GM18861 (cell line): ENCODE results near the gene NT5M.

Source experiments
- ATAC-seq: cut with Tn5 transposase; IDR thresholded peaks from one replicate; pipeline ENCODE4 v1.9.1; 2021; ENCODE audit not compliant: unreplicated experiment

NT5M gene

DNA sequence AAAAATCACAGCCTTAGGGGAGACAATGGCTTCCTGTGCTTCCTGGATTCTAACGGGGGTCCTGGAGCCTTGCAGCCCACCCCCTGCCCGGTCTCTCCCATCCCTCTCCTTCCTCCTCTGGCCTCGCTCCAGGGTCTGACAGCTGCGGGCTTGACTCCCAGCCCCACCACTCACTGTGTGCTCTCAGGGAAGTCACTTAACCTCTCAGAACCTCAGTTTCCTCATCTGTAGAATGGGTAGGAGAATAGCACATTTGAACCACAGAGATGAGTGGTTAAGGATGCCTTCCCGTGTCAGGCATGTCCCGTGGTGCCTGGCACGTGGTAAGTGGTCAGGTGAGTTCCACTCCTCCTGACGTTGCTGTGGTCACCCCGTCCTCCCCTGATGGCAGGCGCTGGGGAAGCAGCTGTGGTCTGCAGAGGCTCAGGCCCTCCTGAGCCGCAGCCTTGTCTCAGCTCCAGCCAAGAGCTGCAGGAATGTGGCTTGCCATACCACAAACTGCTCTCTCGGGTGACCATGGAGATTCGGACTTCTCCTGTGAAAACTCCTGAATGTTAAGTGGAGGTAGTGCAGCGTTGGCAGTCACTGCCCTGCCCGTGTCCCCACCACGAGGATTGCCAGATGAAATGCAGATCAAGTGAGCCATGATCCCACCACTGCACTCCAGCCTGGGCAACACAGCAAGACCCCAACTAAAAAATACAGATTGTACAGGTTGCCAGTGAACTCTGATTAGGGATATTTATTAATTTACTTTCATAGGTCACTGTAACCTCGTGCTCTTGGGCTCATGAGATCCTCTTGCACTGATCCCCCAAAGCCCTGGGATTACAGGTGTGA lies 85.7 kb downstream of the NT5M start:
- no peak for ATAC-seq

DNA sequence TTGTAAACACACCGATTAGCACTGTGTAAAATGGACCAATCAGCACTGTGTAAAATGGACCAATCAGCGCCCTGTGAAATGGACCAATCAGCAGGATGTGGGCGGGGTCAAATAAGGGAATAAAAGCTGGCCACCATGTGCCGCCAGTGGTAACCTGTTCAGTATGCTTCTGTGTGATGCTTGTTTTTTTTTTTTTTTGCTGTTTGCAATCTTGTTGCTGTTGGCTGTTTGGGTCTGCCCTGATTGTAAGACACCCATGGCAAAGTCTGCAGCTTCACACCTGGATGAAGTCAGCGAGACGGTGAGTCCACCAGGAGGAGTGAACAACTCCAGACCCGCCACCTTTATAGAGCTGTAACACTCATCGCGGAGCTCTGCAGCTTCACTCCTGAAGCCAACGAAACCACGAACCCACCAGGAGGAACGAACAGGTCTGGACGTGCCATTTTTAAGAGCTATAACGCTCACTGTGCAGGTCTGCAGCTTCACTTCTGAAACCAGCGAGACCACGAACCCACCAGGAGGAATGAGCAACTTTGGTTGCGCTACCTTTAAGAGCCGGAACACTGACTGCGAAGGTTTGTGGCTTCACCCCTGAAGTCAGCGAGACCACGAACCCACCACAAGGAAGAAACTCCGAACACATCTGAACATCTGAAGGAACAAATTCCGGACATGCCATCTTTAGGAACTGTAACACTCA lies 88.6 kb downstream of the NT5M start:
- no peak for ATAC-seq

DNA sequence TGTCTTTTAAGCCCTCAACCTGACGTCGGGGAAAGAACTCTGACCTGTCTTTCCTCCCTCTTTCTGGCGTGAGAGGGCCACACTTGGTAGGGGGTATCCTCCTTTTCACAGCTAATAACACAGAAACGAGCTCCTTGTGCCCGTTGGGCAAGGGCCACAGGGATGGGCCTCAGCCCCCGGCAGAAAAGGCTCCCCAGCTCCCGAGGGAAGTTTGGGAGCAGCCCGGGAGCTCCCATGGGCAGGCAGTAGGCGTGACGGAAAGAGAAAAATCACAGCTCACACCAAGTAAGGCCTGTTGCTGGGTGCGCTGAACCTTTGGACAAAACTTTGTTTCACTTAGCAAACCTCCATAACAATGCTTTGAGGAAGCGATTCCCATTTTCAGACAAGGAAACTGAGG lies 90.8 kb downstream of the NT5M start:
- ATAC-seq, result no peak

DNA sequence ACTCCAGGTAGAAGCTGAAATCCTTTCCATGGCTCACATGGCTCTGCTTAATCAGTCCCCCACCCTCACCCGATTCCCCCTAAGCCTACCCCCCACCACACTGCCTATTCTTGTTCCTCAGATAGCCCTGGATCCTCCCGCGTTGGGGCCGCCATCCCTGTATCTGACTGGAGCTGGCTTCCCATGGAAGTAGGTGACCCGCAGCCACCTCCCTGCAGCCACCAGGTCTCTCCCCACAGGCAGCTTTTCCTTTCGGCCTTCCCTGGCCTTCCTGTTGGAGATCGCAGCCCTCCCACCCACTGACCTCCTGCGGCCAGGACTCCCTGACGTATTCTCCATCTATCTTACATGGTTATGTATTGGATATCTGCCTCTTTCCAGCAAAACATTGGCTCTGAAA lies 91.3 kb downstream of the NT5M start:
- ATAC-seq, result no peak

DNA sequence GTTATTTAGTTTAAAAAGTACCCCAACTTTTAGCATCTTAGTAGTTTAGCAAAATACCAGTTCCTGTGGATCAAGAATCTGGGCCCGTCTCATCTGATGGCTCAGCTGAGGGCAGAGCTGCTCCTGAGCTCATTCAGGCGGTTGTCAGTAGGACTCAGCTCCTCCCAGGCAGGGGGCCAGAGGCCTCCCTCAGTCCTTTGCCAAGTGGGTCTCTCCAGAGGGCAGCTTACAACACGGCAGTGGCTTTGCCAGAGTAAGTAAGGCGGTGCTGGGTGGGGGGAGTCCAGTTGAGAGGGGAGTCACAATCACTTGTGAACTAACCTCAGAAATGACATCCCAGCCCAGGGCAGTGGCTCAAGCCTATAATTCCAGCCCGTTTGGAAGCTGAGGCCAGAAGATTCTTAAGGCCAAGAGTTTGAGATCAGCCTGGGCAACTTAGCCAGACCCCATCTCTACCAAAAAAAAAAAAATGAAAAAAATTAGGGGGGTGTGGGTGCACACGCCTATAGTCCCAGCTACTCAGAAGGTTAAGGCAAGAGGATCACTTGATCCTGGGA lies 92.2 kb downstream of the NT5M start:
- ATAC-seq, result no peak

DNA sequence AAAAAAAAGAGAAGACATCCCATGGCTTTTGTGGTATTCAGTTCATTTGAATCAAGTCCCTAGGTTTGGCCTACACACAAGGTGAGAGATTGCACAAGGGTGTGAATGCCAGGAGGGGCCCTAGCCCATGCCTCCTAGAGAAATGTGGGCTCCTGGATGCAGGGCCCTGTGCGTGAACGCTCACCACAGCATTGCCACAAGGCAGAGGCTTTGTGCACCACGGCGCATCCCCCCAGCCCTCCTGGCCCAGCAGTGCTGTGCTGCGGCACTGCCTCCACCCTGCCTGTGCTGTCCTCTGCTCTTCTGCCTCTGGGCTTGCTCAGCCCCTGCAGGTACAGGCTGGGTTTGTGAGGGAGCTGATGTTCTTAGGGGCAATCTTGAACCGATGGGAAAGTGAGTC lies 92.7 kb downstream of the NT5M start:
- no peak for ATAC-seq
